Activated T-cell treated with anti-CD3 and anti-CD28 coated beads for 48 hours (primary cell): Measurements from ENCODE around the gene VPS18.
"Not testable (repeated sequence)": the region's sequence is repeated elsewhere in the genome, so short reads cannot be mapped to it uniquely, and the experiment has no call there.

Experiments used
- DNase-seq: peaks from one replicate; pipeline ENCODE4 v3.0.0-alpha.2; 2020; ENCODE audit warnings: low read depth

Gene VPS18, protein sequence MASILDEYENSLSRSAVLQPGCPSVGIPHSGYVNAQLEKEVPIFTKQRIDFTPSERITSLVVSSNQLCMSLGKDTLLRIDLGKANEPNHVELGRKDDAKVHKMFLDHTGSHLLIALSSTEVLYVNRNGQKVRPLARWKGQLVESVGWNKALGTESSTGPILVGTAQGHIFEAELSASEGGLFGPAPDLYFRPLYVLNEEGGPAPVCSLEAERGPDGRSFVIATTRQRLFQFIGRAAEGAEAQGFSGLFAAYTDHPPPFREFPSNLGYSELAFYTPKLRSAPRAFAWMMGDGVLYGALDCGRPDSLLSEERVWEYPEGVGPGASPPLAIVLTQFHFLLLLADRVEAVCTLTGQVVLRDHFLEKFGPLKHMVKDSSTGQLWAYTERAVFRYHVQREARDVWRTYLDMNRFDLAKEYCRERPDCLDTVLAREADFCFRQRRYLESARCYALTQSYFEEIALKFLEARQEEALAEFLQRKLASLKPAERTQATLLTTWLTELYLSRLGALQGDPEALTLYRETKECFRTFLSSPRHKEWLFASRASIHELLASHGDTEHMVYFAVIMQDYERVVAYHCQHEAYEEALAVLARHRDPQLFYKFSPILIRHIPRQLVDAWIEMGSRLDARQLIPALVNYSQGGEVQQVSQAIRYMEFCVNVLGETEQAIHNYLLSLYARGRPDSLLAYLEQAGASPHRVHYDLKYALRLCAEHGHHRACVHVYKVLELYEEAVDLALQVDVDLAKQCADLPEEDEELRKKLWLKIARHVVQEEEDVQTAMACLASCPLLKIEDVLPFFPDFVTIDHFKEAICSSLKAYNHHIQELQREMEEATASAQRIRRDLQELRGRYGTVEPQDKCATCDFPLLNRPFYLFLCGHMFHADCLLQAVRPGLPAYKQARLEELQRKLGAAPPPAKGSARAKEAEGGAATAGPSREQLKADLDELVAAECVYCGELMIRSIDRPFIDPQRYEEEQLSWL

DNA sequence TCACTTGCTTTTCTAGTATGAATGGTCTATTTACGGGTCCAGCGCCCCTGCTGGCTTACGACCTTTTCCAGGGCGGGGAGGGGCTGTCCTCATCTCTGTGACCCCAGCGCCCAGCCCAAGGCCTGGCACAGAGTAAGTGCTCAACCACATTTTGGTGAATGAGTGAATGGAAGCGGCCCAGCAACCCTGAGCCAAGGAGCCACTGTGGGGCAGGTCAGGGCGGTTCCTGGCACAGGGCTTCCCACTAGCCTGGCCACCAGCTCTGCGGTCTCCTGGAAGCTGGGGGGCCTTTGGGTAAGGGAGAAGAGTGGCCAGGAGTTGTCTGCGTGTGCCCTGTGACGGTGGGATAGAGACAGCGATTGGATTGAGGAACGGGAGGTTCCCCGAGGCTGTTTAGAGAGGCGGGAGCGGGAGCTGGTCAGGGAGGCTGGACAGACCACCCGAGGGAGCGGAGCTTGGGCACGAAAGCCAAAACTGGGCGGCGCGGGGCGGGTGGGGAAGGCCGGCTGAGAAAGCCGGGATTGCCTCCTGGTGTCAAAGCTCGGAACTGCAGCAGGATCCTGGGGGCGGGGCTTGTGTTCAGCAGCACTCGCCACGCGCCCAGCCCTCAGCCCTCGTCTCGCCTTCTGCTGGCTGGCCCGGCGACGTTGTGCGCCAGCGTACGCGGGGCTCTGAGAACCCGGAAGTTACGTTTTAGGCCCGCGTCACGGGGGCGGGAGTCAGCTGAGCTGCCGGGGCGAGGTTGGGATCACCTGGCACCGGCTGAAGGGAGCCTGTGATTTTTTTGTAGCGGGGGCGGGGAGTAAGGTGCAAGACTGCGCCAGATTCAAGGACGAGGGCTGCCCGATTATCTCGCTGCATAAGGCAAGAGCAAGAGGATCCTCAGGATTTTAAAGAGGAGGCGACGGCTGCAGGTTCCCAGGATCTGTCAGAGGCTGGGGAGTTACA is at the start of gene VPS18:
VPS18 (plus strand) TSS at position 718 of the 948 bp plus-strand sequence. CDS start 319 bp downstream, outside the sequence.
- peak; percentile 98 for DNase-seq

DNA sequence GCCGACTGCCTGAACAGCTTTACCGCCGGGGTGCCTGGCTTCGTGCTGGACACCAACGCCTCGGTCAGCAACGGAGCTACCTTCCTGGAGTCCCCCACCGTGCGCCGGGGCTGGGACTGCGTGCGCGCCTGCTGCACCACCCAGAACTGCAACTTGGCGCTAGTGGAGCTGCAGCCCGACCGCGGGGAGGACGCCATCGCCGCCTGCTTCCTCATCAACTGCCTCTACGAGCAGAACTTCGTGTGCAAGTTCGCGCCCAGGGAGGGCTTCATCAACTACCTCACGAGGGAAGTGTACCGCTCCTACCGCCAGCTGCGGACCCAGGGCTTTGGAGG is 49.6 kb upstream of the VPS18 start:
- DNase-seq = peak; percentile 35

DNA sequence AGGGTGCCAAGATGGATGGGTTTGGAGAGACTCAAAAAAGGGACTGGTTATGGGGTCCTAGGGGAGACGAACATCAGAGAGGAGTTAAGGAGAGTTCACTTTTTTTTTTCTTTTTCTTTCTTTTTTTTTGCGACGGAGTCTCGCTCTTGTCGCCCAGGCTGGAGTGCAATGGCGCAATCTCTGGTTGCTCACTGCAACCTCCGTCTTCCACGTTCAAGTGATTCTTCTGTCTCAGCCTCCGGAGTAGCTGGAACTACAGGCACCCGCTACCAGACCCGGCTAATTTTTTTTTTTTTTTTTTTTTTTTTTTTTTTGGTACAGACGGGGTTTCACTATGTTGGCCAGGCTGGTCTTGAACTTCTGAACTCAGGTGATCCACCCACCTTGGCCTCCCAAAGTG is 49.2 kb upstream of the VPS18 start:
- no peak for DNase-seq

DNA sequence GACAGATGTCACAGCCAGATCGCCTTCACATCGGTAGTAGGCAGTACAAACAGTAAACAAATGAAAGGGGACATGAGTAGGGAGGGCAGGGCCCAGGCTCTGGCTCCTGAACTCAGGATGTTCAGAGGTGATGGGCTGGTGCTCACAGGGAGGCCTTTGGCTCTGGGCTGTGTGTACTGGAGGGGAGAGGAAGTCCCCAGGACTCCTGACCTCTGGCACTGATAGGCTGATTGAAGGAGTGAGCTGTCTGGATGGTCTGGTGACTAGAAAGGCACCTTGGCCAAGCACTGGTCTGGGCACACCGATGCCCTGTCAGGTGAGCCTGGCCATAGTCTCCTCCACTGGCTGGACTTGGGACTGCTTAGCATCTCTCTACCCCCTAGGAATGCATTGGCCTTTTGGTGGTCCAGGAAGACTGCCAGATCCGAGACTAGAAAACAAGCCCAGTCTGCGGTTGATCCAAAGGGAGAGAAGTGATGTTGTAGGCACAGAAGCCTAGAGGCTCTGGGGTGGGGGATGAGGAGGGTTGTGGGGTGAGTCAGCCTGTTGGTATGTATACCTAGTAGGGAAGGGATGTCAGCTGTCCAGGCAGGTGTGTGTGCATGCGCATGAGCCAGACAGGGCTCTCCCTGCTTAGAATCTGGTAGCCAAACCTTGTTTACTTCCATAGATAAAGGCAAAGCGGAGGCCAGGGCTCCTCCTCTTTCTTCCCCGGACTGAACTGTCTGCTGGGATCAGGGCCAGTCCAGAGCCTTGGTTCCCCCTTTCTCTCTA is 48.6 kb upstream of the VPS18 start:
- no peak for DNase-seq

DNA sequence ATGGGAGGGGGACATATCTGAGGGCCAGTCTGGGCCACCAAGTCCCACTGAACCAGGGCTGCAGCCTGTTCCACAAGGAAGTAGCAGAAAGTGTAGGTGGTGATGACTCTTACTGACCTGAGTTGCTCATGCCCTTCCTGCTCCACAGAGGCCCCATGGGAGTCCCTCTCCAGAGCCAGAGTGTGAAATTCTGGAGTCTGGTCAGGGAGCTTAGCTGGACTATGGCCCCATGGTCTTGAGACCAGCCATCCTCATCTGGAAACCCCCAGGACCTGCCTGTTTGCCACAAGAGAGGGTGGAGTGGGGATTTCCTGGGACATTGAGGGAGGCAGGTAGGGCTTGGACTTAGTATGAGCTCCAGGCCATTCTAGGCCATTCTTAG is 47.4 kb upstream of the VPS18 start:
- DNase-seq = no peak

DNA sequence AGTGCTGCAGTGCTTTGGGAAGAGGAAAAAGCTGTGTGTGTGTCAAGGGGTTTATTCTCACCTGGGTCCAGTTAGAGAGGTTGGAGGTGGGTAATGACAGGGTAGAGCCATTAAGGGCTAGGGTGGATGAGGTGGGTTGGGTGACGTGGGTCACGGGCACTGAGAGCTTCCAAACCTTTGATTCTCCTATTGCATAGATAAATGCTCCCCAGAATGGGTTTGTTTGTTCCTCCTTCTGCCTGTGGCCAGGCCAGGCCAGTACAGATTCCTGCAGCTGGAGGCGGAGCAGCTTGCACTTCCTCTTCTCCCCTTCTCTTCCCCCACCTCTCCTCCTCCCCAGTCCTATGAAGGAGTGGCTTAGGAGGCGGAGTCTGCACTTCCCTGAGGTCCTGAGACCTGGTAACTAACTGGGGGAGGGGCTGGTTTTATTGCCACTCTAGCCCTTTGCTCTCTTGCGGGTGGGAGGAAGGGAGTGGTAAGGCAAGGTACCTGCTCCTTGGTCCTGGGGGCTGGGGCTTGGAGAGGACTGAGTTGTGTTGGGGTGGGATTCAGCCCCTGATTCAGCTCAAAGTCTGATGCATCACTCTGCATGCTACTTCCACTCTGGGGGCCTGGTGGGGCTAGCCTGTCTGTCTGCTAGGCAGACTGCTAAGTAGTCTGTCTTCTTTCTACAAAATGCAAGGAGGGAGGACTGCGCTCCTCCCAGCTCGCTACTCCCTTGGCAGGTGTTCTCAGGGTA is 46.9 kb upstream of the VPS18 start:
- DNase-seq = no peak

DNA sequence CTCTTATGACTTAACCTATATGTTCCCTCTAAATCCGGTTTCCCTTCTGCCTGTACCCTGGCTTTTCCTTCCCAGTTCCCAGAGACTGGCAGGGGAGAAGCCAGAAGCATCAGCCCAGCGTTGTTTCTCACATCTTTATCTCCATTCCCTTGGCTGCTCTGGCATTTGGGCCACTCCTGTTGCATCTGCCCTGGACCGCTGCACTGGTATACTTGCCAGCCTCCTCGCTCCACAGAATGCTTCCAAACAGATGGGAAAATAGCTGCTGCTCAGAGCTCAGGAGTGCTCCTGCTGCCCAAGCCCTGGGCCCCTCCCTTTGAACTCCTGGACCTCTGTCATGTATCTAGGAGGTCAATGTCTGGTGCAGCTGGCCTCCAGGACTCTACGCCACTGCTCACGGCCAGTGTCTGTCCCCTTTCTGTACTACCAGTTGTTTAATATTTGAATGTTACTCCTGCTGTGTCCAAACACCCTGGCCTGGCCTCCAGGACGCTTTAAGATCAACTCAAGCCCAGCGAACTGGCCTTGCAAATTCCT is 43.6 kb upstream of the VPS18 start:
- no peak for DNase-seq

DNA sequence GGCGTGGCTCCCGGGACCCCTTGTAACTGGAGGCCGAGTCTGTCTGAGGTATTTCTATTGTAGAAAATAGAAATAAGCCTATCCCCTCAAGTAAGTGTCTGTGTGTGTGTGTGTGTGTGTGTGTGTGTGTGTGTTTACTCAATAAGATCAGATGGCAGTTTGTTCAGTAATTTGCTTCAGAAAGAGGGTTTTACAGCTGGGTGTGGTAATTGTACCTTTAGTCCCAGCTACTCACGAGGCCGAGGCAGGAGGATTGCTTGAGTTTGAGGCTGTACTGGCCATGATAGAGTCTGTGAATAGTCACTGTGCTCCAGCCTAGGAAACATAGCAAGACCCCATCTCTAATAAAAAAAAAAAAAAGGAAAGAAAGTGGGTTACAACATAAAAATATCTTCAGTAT is 41.7 kb upstream of the VPS18 start:
- DNase-seq = no peak

DNA sequence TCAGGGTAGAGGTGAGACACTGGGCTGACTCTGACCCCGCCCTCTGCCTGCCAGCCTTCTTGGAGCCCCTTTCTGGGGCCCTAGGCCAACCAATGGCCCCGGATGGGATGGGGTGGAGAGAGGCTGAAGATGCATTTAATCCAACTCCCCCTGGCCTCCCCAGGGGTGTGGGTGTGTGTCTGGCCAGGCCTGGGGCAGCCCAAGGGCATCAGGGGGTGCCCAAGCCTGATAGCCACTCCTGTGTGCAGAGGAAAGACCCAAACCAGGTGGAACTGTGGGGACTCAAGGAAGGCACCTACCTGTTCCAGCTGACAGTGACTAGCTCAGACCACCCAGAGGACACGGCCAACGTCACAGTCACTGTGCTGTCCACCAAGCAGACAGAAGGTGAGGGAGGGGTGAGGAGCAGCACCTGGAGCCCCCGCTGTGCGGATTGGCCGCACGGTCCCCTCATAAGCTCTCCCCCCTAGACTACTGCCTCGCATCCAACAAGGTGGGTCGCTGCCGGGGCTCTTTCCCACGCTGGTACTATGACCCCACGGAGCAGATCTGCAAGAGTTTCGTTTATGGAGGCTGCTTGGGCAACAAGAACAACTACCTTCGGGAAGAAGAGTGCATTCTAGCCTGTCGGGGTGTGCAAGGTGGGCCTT is 40.9 kb upstream of the VPS18 start:
- no peak for DNase-seq

DNA sequence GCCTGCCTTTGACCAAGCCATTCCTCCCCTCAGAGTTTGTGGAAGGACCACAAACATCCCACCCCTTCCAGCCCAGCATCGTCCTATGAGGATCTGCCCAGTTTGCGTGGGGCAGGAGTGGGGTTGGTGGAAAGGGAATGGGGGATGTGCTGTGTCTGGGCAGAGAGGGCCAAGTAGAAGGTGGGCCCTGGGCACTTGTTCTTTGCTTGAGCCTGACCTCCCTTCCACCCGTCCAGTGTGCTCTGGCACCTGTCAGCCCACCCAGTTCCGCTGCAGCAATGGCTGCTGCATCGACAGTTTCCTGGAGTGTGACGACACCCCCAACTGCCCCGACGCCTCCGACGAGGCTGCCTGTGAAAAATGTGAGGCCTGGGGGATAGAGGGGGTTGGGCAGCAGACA is 40.1 kb upstream of the VPS18 start:
- no peak for DNase-seq

DNA sequence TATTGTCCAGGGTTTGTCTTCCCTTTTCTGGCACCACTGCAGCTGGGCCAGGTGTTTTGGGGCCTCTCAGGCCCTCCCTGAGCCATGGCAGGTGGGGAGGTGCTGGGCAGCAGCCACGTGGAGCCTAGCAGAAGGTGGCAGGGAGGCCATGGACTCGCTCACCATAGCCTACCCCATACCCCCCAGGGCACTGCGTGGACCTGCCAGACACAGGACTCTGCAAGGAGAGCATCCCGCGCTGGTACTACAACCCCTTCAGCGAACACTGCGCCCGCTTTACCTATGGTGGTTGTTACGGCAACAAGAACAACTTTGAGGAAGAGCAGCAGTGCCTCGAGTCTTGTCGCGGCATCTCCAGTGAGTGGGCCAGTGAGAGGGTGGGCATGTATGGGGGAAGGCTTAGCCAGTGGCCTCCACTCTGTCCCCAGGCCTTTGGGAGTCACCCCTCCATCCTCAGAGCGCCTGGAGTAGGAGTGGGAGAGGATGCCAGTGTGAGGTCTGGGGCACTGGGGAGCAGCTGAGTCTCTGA is 38.5 kb upstream of the VPS18 start:
- no peak for DNase-seq

DNA sequence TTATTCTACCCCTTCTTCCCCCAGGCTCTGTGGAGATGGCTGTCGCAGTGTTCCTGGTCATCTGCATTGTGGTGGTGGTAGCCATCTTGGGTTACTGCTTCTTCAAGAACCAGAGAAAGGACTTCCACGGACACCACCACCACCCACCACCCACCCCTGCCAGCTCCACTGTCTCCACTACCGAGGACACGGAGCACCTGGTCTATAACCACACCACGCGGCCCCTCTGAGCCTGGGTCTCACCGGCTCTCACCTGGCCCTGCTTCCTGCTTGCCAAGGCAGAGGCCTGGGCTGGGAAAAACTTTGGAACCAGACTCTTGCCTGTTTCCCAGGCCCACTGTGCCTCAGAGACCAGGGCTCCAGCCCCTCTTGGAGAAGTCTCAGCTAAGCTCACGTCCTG is 37.5 kb upstream of the VPS18 start:
- DNase-seq = no peak

DNA sequence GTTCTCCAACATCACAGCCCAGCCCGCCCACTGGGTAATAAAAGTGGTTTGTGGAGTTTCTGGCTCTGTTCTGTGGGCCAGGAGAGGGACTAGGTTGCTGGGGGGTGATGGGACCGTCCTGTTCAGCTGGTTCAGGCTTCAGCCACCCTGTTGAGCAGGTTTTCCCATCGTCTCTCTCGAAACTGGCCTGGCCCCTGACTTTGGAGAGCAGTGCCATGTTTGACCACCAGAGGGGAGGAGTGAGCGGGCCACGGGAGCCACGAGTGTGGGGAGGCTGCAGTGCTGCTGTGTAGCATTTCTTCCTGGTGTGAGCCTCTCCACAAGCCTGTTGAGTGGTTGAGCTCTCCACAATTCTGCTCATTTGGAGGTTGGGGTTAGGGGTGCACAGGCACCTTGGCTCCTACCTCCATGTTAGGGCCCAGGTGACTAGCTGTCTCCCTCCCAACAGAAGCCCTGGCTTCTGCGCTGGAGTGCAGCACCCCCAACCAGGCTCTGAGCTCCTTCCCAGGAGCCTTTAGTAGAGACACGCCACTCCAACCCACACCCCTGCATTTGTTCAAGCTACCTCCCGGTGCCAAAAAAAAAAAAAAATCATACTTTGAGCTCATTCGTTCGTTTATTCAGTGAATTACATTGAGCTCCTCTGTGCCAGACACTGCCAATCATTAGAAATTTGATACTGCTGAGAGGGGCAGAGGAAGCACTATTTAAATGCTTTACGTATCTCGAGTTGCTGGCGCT is 36.5 kb upstream of the VPS18 start:
- peak; percentile 74 for DNase-seq

DNA sequence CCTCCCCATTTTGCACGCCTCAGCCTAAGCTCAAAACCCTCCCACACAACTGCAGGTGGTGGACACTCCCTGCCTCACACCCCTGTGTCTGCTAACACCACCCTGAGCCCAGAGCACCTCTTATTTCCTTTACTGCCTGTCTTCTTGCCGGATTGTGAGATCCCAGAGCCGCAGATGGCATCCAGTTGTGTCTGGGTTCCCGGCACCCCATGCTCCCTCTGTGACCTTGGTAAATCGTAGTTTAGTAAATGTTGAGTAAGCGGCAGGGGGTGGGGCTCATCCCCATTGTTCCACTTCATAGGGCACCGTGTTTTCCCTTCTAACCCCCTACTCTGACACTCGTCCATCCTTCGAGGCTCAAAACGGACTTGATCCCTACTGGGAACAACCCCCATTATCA is 35.5 kb upstream of the VPS18 start:
- DNase-seq = no peak

DNA sequence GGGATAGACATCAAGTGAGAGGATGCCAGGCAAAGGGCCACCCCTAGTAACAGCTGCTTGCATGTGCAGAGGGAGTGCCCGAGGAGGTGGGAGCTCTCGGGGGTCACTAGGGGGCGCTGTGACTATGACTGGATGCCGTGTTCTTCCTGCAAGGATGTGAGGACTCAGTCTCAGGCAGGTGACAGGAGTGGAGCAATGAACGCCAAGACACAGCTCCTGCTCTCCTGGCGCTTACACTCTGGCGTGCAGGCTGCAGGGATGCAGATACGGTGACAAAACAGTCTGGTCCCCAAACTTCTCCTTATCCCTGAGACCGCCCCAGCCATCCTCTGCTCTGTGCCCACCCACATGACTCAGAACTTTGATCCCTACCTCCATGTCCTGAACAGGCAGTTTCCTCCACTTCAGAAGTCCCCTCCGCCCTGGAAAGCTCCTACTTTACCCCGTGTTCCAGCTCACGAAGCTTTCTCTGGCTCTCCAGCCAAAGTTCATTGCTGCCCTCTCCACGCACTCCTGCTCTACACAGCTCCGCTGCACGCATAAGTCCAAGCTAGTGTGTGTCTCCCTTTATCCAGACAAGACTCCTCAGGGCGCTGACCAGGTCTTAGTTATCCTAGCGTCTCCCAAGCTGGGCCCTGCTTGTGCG is 34.9 kb upstream of the VPS18 start:
- DNase-seq = peak; percentile 80

DNA sequence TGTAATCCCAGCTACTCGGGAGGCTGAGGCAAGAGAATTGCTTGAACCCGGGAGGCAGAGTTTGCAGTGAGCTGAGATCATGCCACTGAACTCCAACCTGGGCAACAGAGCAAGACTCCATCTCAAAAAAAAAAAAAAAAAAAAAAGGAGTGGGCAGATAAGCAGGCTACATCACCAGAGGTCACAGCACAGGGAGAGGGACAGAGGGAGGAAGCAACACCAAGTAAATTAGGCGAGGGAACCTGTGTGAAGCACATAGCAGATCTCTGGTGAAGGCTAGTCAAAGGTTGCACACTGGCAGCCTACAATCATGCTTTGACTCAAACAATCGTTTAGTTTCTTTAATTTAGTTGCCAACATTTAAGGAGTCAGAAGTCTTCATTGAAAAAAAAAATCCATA is 33.1 kb upstream of the VPS18 start:
- DNase-seq = not testable (repeated sequence)

DNA sequence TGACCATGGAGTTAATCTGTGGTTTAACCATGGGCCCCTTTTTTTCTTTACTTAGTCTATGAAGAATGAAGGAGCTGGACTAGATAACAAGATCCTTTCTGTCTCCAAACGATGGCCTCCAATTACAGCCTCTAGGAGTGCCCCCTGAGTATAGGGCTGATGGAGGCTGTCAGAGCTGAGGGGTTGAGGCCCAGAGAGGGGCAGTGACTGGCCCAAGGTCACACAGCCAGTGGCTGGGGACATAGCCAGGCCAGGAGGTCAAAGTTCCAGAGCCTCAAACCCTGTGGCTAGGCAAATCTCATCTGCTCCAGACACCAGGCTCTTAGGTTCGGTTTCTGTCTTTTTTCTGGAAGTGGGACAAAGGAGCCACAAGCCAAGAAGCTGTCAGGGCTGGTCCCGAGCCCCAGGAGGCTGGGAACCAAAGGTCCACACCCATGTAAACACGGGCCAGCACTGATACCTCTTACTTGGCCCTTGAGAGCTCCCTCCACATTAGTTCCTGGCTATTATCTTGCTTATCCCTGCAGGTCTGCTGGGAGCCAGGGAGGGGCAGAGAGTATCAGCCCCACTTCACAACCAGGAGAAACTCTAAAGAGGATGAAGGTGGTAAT is 30.5 kb upstream of the VPS18 start:
- no peak for DNase-seq

DNA sequence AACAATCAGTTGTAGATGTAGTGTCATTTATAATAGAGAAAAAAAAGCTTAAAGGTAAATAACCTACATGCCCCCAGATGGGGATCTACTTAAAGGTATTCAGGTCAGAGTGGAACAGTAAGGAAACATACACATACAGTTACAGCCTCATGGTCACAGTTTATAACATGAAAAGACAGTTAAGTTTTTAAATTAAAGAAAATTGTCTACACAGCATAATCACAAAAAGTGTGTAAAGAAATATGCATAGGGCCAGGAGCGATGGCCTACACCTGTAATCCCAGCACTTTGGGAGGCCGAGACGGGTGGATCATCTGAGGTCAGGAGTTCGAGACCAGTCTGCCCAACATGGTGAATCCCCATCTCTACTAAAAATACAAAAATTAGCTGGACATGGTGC is 27.1 kb upstream of the VPS18 start:
- no peak for DNase-seq
